Thoracic aorta (tissue), 2 donors: ENCODE results near the gene LNX2. TPM values are rescaled to one million over a fixed set of nuclear protein-coding genes. Genes with fewer than 3 reads are reported as not detected.
A peak's percentile ranks its signal among the peaks of the same experiment; 100 is the strongest.

ENCODE experiments used
- ATAC-seq: fragments of 150-250 bp; one replicate; pipeline ENCODE4 v1.8.0; 2017; ENCODE audit warnings: low read depth; ENCODE audit not compliant: insufficient number of reproducible peaks, low FRiP score
- DNase-seq: peaks from one replicate; pipeline ENCODE4 v3.0.0-alpha.2; 2020; ENCODE audit warnings: low spot score
- H3K27ac ChIP-seq, 2 donors: fragments of 200-600 bp; sonication (generic); 1 replicate in 1 of 2; 2 replicates in 1 of 2; pipeline ENCODE4 v1.5.1; 2016; ENCODE audit warnings: mild to moderate bottlenecking in 2 of 2, moderate library complexity in 2 of 2
- H3K27me3 ChIP-seq: fragments of 200-600 bp; sonication (generic); replicated peaks from 2 replicates; pipeline ENCODE4 v1.6.0; 2016; ENCODE audit warnings: mild to moderate bottlenecking; ENCODE audit not compliant: insufficient read depth
- H3K36me3 ChIP-seq: fragments of 200-600 bp; sonication (generic); one replicate; pipeline ENCODE4 v1.5.1; 2016
- H3K4me1 ChIP-seq, 2 donors: fragments of 200-600 bp; sonication (generic); 1 replicate in 1 of 2; 2 replicates in 1 of 2; pipeline versions ENCODE4 v1.5.1 to v1.6.0; 2016; ENCODE audit warnings: low read depth in 2 of 2, mild to moderate bottlenecking in 1 of 2; ENCODE audit not compliant: control insufficient read depth in 1 of 2
- H3K4me3 ChIP-seq: fragments of 200-600 bp; sonication (generic); 2 replicates; pipeline ENCODE4 v1.5.1; 2016; ENCODE audit warnings: mild to moderate bottlenecking
- H3K9me3 ChIP-seq: fragments of 200-600 bp; sonication (generic); 2 replicates; pipeline ENCODE4 v1.5.1; 2016
- CTCF ChIP-seq: fragments of 200-600 bp; sonication (generic); IDR thresholded peaks from one replicate; pipeline ENCODE4 v1.5.1; 2019; ENCODE audit warnings: antibody characterized with exemption
- total RNA-seq, 2 donors: library from RNA; depleted of rRNA; stranded (reverse); fragments of >200 nt; gene quantifications; one replicate each; pipeline versions ENCODE4 v1.1.0 to v1.2.3, GENCODE V29; 2016

LNX2 gene
- total RNA-seq, 2 donors from 2014 or later = 7.1 to 7.6 TPM

GRCh38 chr13:27628081-27628480, 7.8 kb upstream of the LNX2 start:
- TF ChIP-seq CTCF = no peak
- ATAC-seq = no peak

GRCh38 chr13:27627380-27627779, 7.1 kb upstream of the LNX2 start:
- Histone ChIP-seq H3K36me3 (no peaks in the 10 kb centered on the region), H3K27me3 (no peaks in the 10 kb centered on the region), H3K4me3 (no peak overlapping the region), H3K27ac (no peak overlapping the region), H3K9me3 (no peaks in the 10 kb centered on the region), H3K4me1 (peaks cover 4 to 7% of the 10 kb centered on the region in 2 donors)
- ATAC-seq = no peak
- no peak for DNase-seq
- TF ChIP-seq CTCF = no peak

More at GRCh38 chr13:27628081-27628480, 7.8 kb upstream of the LNX2 start:
- Histone ChIP-seq H3K27ac (no peak overlapping the region), H3K27me3 (no peaks in the 10 kb centered on the region), H3K4me3 (no peak overlapping the region), H3K4me1 (no peaks in the 10 kb centered on the region), H3K36me3 (no peaks in the 10 kb centered on the region), H3K9me3 (no peaks in the 10 kb centered on the region)
- no peak for DNase-seq

GRCh38 chr13:27625839-27626238, 5.5 kb upstream of the LNX2 start:
- ATAC-seq (no peak), DNase-seq (no peak)
- Histone ChIP-seq H3K4me1 (peaks cover 5 to 9% of the 10 kb centered on the region in 2 donors), H3K9me3 (no peaks in the 10 kb centered on the region), H3K27me3 (no peaks in the 10 kb centered on the region), H3K36me3 (no peaks in the 10 kb centered on the region), H3K27ac (no peak overlapping the region), H3K4me3 (no peak overlapping the region)
- TF ChIP-seq CTCF = no peak

GRCh38 chr13:27624071-27624470, 3.7 kb upstream of the LNX2 start:
- peaks cover 5 to 12% of the 10 kb centered on the region in 2 donors for H3K4me1 ChIP-seq

GRCh38 chr13:27622881-27623280, 2.6 kb upstream of the LNX2 start:
- DNase-seq (no peak), ATAC-seq (no peak)
- no peak for TF ChIP-seq CTCF
- Histone ChIP-seq H3K27me3 (no peaks in the 10 kb centered on the region), H3K4me1 (peaks cover 13 to 24% of the 10 kb centered on the region in 2 donors), H3K36me3 (no peaks in the 10 kb centered on the region), H3K27ac (no peak overlapping the region), H3K9me3 (no peaks in the 10 kb centered on the region), H3K4me3 (peak overlapping the region; percentile 90)

More at GRCh38 chr13:27624071-27624470, 3.7 kb upstream of the LNX2 start:
- DNase-seq (no peak), ATAC-seq (no peak)
- Histone ChIP-seq H3K9me3 (no peaks in the 10 kb centered on the region), H3K27me3 (no peaks in the 10 kb centered on the region), H3K27ac (no peak overlapping the region), H3K36me3 (no peaks in the 10 kb centered on the region), H3K4me3 (no peak overlapping the region)
- TF ChIP-seq CTCF = no peak
